ENCODE results near the gene VSIR.

DNA sequence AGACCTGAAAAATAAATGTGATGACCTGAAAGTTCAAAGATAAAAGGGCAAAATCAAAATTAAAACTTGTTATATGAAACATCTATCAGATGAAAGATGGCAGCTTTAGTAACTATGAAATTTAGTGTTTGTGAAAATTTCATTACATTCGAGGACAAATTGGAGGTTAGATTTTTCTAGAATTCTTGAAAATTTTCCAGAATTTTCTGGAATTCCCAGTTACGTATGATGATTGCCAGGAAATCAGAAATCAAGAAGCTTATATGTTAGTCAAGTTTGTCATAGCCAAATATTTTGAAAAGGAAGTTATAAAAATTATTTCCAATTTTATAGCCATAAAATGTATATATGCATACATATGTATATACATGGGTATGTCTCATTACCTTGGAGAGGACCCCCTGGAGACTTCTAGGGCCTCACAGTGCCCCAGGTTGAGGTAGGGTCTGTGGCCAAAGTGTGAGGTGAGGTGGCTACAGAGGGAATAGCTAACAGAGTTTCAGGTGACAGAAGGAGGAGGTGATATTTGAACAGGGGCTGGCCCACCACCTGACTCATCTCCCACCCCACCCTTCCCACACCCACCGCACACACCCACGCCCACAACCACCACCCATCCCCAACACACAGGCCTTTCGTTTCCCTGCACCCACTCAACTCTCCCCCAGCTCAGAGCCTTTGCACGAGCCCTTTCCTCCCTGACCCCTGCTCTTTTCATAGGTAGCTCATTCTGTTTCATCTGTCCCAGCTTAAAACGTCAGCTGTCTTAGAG is 75.2 kb downstream of the VSIR start:
- TF ChIP-seq SUZ12 (IDR thresholded peaks at IDR 0.05; ENCODE audit: extremely low read depth, insufficient read depth, insufficient read length) (no peak), YY1 (IDR thresholded peaks at IDR 0.05; ENCODE audit: insufficient read depth, insufficient read length) (no peak), ZNF274 (IDR thresholded peaks at IDR 0.05; ENCODE audit: low read depth, low read length) (no peak)
